HepG2 (cell line): Measurements from ENCODE around the gene TNFSF9. TPM values are rescaled to one million over a fixed set of nuclear protein-coding genes. Genes with fewer than 3 reads are reported as not detected.

Experiments used
- DR1 ChIP-seq: sonication (generic); formaldehyde crosslinking; IDR thresholded peaks from 2 replicates; pipeline ENCODE4 v1.8.0; 2021; ENCODE audit warnings: mild to moderate bottlenecking, missing genetic modification reagents, inconsistent platforms
- DRAP1 ChIP-seq: IDR thresholded peaks from 2 replicates; pipeline ENCODE4 v1.6.1; 2016; ENCODE audit warnings: missing genetic modification reagents, missing compliant biosample characterization
- ELF3 ChIP-seq: IDR thresholded peaks from 2 replicates; pipeline ENCODE4 v1.6.1; 2016; ENCODE audit warnings: missing genetic modification reagents, missing compliant biosample characterization
- JUN ChIP-seq: sonication (generic); formaldehyde crosslinking; IDR thresholded peaks from 2 replicates; pipeline ENCODE4 v1.4.0; 2020; ENCODE audit warnings: mild to moderate bottlenecking, missing genetic modification reagents
- KLF11 ChIP-seq: IDR thresholded peaks from 2 replicates; pipeline ENCODE4 v1.6.1; 2016; ENCODE audit warnings: missing compliant biosample characterization
- MEIS1 ChIP-seq: sonication (generic); formaldehyde crosslinking; IDR thresholded peaks from 2 replicates; pipeline ENCODE4 v1.9.0; 2021; ENCODE audit warnings: mild to moderate bottlenecking, missing genetic modification reagents, moderate library complexity, borderline replicate concordance
- NRL ChIP-seq: sonication (generic); formaldehyde crosslinking; IDR thresholded peaks from 2 replicates; pipeline ENCODE4 v1.5.0; 2020; ENCODE audit warnings: missing genetic modification reagents, mild to moderate bottlenecking, moderate library complexity, borderline replicate concordance
- POLR2G ChIP-seq: fragments of 200-400 bp; formaldehyde crosslinking; IDR thresholded peaks from 2 replicates; pipeline ENCODE4 v1.6.1; 2018; ENCODE audit warnings: mild to moderate bottlenecking, low read depth, low read length, moderate library complexity
- RBM39 ChIP-seq: fragments of 200-400 bp; formaldehyde crosslinking; IDR thresholded peaks from one replicate; pipeline ENCODE4 v1.6.1; 2018; ENCODE audit warnings: antibody characterized with exemption, mild to moderate bottlenecking, low read depth, low read length; ENCODE audit not compliant: poor library complexity, severe bottlenecking
- THAP11 ChIP-seq: IDR thresholded peaks from 2 replicates; pipeline ENCODE4 v1.6.1; 2016; ENCODE audit warnings: missing biosample characterization, missing genetic modification reagents
- ZBTB38 ChIP-seq: sonication (generic); formaldehyde crosslinking; IDR thresholded peaks from 2 replicates; pipeline ENCODE4 v1.5.1; 2020; ENCODE audit warnings: mild to moderate bottlenecking, missing genetic modification reagents
- ZFY ChIP-seq: sonication (generic); formaldehyde crosslinking; IDR thresholded peaks from 2 replicates; pipeline ENCODE4 v1.4.0; 2020; ENCODE audit warnings: missing genetic modification reagents
- ZNF407 ChIP-seq: sonication (generic); formaldehyde crosslinking; IDR thresholded peaks from one replicate; pipeline ENCODE4 v1.5.1; 2020; ENCODE audit warnings: mild to moderate bottlenecking, missing genetic modification reagents; ENCODE audit errors: not compliant biosample characterization
- ZNF614 ChIP-seq: IDR thresholded peaks from 2 replicates; pipeline ENCODE4 v1.6.1; 2018; ENCODE audit warnings: missing biosample characterization, missing genetic modification reagents, inconsistent platforms, borderline replicate concordance
- ZNF704 ChIP-seq: sonication (generic); formaldehyde crosslinking; IDR thresholded peaks from 2 replicates; pipeline ENCODE4 v1.8.1; 2023; ENCODE audit warnings: mild to moderate bottlenecking, inconsistent platforms, moderate library complexity, missing genetic modification reagents, borderline replicate concordance
- ZNF784 ChIP-seq: sonication (generic); formaldehyde crosslinking; IDR thresholded peaks from 2 replicates; pipeline ENCODE4 v1.5.1; 2020; ENCODE audit warnings: missing genetic modification reagents, mild to moderate bottlenecking, borderline replicate concordance
- polyA plus RNA-seq, 8 experiments: library from polyadenylated mRNA; depleted of rRNA in 3 of 8; stranded (reverse) in 7 of 8; unstranded in 1 of 8; fragments of >200 nt; fragmentation: Illumina TruSeq in 4 of 8; extraction: Trizol in 4 of 8; gene quantifications; 2 replicates each; pipeline versions ENCODE4 v1.2.1 to v1.2.3, GENCODE V29; 2011 to 2016; ENCODE audit warnings: low read depth in 4 of 8, missing spikeins in 1 of 8, mixed read lengths in 1 of 8; ENCODE audit not compliant: insufficient read depth in 1 of 8
- total RNA-seq, 5 experiments: library from RNA; depleted of rRNA; stranded (reverse); fragments of >200 nt; fragmentation: Illumina TruSeq; extraction: Trizol; gene quantifications; 2 replicates each; pipeline ENCODE4 v1.2.3, GENCODE V29; 2016; ENCODE audit warnings: low read depth in 1 of 5
- TF ChIP-seq, protein P1 (sequence below): sonication (generic); formaldehyde crosslinking; IDR thresholded peaks from 2 replicates; pipeline ENCODE4 v1.8.1; 2023; ENCODE audit warnings: mild to moderate bottlenecking, missing genetic modification reagents

TNFSF9 gene
- total and polyA plus RNA-seq, 2 of the 13 experiments (the other 11 are each of a cell fraction or from before 2014, with no cell fraction given) = 1.0 to 1.8 TPM

DNA sequence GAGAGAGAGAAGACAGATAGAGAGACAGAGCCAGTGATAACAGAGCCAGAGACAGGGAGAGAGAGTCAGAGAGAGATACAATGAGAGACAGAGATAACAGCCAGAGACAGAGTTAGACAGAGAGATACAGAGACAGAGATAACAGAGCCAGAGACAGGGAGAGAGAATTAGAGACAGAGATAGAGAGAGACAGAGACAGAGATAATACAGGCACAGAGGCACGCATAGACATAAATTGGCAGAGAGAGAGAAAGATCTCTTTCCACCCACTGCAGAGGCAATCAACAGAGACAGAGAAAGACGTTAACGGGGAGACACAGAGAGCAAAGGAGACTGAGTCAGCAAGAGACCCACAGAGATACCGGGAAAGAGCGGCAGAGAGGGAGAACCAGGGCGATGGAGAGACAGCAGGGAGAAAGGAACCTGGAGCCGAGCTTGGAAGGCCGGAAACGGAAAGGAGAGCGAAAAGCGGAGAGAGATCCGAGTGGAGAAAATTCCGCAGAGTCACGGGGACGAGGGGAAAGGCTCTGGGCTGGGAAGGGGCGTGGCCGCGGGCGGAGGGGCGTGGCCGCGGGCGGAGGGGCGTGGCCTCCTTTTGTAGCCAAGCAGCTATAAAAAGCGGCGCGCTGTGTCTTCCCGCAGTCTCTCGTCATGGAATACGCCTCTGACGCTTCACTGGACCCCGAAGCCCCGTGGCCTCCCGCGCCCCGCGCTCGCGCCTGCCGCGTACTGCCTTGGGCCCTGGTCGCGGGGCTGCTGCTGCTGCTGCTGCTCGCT lies at the start of gene TNFSF9 (continued):
- TF ChIP-seq ZNF407 (CRISPR knock-in tag) (peak; percentile 38), ZFY (peak; percentile 54; the same call in 1 of the 2 replicates), ZNF704 (CRISPR knock-in tag) (no peak), THAP11 (CRISPR knock-in tag) (peak; percentile 61), RBM39 (peak; percentile 59), ZBTB38 (peak; percentile 91), ZNF614 (CRISPR knock-in tag) (peak; percentile 32; the same call in 1 of the 2 replicates), POLR2G (peak; percentile 75), ELF3 (peak; percentile 31; the same call in 1 of the 2 replicates), MEIS1 (no peak), DR1 (CRISPR knock-in tag) (peak; percentile 54; the same call in 1 of the 2 replicates), KLF11 (CRISPR knock-in tag) (no peak), ZNF784 (CRISPR knock-in tag) (peak; percentile 62), JUN (CRISPR knock-in tag) (no peak), DRAP1 (CRISPR knock-in tag) (peak; percentile 95), NRL (0 out of 2 replicates have a peak, but pooled peaks have one; percentile 52)
- TF ChIP-seq, protein P1, sequence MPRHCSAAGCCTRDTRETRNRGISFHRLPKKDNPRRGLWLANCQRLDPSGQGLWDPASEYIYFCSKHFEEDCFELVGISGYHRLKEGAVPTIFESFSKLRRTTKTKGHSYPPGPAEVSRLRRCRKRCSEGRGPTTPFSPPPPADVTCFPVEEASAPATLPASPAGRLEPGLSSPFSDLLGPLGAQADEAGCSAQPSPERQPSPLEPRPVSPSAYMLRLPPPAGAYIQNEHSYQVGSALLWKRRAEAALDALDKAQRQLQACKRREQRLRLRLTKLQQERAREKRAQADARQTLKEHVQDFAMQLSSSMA (CRISPR knock-in tag) = 0 out of 2 replicates have a peak, but pooled peaks have one; percentile 42
